Measurements from ENCODE around the gene IRS1. TPM values are rescaled to one million over a fixed set of nuclear protein-coding genes. Genes with fewer than 3 reads are reported as not detected.

The IRS1 gene
- total RNA-seq, 2 experiments from 2014 or later, result 2.6 to 3.3 TPM

DNA sequence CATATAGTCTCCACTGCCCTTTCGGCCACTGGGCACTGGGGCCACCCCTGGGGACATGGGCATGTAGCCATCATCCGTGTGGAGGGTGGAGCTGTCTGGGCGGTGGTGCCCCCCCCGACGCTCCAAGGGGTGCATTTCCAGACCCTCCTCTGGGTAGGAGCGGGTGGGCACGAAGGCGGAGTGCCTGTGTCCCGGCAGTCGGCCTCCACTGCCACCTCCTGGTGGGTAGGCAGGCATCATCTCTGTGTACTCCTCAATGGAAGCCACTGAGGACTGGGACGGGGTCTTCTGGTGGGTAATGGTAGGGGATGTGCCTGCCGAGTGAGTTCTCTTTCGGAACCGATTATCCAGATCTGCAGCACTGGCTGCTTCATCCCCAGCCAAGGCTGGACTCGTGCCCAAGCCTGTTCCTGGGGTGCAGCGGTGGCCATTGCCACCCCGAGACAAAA, 2.8 kb downstream of the IRS1 start:
- ATAC-seq, result no peak
- intact Hi-C loops (cut with DNase I, micrococcal nuclease), result loop anchor here (10.0 kb wide), 3 partner anchors 372 to 1872 kb away; partner anchors contain the start of gene MFF (in 1 of the 2)
- H3K4me3 Mint-ChIP-seq, result no peak overlapping the region
- H3K27ac Mint-ChIP-seq, result no peak overlapping the region
- H3K27me3 Mint-ChIP-seq, result no peaks in the 10 kb centered on the region
- peaks cover 37% of the 10 kb centered on the region for H3K4me1 Mint-ChIP-seq
- POLR2A ChIA-PET, result no interaction called here
- H3K36me3 Mint-ChIP-seq (ENCODE audit: low read depth), result peaks cover 4% of the 10 kb centered on the region
- no peaks in the 10 kb centered on the region for H3K9me3 Mint-ChIP-seq (ENCODE audit: low read depth)
- peak; percentile 27 for DNase-seq
- CTCF ChIA-PET, result no interaction called here

DNA sequence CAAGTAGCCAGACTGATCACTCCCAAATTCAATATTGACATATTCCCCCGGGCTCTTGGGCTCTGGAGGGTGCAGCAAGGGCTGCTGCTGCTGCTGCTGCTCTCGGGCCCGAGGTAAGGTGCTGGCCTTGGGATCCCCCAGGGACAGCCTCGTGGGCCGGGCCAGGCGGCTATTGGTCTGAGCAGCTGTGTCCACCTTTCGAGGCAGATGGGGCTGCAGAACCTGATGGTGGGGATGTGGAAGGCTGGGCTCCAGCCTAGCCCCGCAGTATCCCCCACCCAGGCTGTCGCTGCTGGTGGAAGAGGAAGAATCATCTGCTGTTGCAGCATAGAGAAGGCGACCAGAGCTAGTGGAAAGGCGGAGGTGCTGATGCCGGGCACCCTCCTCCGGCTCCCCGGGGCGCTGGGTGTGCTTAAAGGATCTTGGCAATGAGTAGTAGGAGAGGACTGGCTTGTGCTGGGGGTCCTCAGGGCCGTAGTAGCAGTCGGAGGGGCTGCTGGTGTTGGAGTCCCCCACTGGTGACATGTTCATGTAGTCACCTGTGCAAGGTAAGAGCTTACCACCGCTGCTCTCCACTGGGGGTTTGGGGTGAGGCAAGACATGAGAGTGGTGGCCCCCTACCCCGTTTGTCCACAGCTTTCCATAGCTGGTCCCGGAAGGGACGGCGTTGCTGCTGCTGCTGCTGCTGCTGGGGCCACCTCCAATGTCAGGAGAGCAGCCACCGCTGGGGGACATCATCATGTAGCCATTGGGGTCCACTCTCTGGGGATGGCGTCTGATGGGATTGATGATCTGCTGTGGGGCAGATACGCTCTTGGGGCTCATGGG, 3.4 kb downstream of the IRS1 start:
- Mint-ChIP-seq H3K27ac (no peak overlapping the region), H3K9me3 (ENCODE audit: low read depth) (no peaks in the 10 kb centered on the region), H3K4me1 (peaks cover 32% of the 10 kb centered on the region), H3K27me3 (no peaks in the 10 kb centered on the region), H3K4me3 (no peak overlapping the region), H3K36me3 (ENCODE audit: low read depth) (peaks cover 4% of the 10 kb centered on the region)
- DNase-seq (no peak), ATAC-seq (no peak)
- ChIA-PET POLR2A (no interaction called here), CTCF (interaction anchor here (0.7 kb wide), 1 partner anchor 710 kb away, joined by 3 read pairs; no protein-coding TSS in a partner anchor)
- intact Hi-C loops (cut with DNase I, micrococcal nuclease), result loop anchor here (10.0 kb wide), 3 partner anchors 371 to 1871 kb away; partner anchors contain the start of gene MFF (in 1 of the 2)

DNA sequence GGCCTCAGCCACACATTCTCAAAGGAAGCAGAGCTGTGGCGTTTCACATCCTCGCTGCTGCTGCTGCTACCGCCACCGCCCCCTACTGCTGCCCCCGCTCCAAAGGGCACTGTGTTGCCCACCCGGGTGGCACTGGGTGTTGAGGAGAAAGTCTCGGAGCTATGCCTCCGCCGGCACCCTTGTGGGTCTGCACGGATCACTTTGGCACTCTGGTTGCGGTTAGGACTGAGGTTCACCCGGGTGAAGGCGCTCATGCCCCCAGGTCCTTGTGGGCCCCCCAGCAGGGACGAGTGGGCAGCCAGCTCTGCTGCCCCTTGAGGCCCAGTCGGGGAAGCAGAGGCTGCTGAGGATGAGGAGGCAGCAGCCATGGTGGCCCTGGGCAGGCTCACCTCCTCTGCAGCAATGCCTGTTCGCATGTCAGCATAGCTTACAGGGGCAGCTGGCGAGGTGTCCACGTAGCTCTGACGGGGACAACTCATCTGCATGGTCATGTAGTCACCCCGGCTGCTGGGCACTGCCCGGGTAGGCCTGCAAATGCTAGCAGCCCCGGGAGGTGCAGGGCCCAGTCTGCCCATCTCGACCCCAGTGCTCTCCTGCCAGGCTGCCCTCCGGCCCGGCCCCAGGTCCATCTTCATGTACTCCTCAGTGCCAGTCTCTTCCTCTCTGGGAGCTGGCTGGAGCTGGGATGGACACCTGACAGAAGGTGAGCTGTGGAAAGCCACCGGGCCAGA, 4.2 kb downstream of the IRS1 start:
- CTCF ChIA-PET, result interaction anchor here (0.7 to 1.3 kb wide), 3 partner anchors 8 to 906 kb away, joined by 3 read pairs; no protein-coding TSS in a partner anchor
- intact Hi-C loops (cut with DNase I, micrococcal nuclease), result loop anchor here (10.0 kb wide), 3 partner anchors 371 to 1871 kb away; partner anchors contain the start of gene MFF (in 1 of the 2)
- peaks cover 32% of the 10 kb centered on the region for H3K4me1 Mint-ChIP-seq
- ATAC-seq (no peak), DNase-seq (peak; percentile 9)
- no peak overlapping the region for H3K4me3 Mint-ChIP-seq
- no peak overlapping the region for H3K27ac Mint-ChIP-seq
- no peaks in the 10 kb centered on the region for H3K9me3 Mint-ChIP-seq (ENCODE audit: low read depth)
- no peaks in the 10 kb centered on the region for H3K27me3 Mint-ChIP-seq
- POLR2A ChIA-PET, result no interaction called here
- peaks cover 9% of the 10 kb centered on the region for H3K36me3 Mint-ChIP-seq (ENCODE audit: low read depth)

DNA sequence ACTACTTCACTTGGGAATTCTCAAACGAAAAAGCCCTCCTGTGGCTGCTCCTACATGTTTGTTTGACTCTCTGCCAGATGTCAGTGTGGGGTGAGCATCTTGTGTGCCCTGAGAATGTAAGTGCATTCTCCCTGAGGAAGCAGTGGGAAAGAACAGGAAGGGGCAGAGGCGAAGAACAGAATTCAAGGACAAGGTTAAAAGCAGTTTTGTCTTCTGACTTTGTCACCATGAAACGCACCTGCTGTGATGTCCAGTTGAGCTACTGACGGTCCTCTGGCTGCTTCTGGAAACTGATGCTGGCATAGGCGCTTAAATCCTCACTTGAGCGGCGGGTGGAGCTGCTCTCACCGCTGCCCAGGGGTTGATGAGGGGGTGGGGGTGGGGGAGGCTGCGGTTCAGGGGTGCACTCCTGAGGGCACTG, 4.9 kb downstream of the IRS1 start:
- H3K4me1 Mint-ChIP-seq, result peaks cover 33% of the 10 kb centered on the region
- H3K4me3 Mint-ChIP-seq, result no peak overlapping the region
- intact Hi-C loops (cut with DNase I, micrococcal nuclease), result loop anchor here (5.0 to 10.0 kb wide), 4 partner anchors 370 to 1870 kb away; partner anchors contain the start of gene MFF (in 1 of the 2)
- ATAC-seq (no peak), DNase-seq (no peak)
- ChIA-PET POLR2A (no interaction called here), CTCF (interaction anchor here (0.6 to 1.3 kb wide), 3 partner anchors 8 to 906 kb away, joined by 3 read pairs; no protein-coding TSS in a partner anchor)
- H3K36me3 Mint-ChIP-seq (ENCODE audit: low read depth), result peaks cover 9% of the 10 kb centered on the region
- H3K27ac Mint-ChIP-seq, result no peak overlapping the region
- H3K27me3 Mint-ChIP-seq, result no peaks in the 10 kb centered on the region
- H3K9me3 Mint-ChIP-seq (ENCODE audit: low read depth), result no peaks in the 10 kb centered on the region

DNA sequence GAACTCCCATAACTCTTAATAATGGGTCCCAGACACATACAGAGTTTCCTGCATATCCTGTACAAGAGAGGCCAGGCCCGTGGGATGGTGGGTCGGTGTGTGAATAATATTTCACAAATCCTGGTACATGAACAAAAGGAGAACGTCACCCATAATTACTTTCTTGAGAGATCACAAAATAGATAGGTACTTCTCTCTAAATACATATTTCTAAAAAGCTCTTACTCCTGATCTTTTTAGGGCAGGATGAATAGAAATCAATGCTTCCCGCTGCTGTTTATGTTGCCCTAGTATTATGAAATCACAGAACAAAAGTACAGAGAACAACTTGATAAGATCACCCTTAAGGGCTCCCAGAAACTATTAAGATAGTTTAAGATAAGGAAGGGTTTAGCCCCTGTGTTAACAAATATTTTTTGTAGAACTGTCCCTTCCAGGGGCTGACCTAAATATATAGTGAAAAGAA, 5.4 kb downstream of the IRS1 start:
- ATAC-seq (no peak), DNase-seq (no peak)
- Mint-ChIP-seq H3K4me1 (peaks cover 36% of the 10 kb centered on the region), H3K36me3 (ENCODE audit: low read depth) (peaks cover 9% of the 10 kb centered on the region), H3K4me3 (no peak overlapping the region), H3K9me3 (ENCODE audit: low read depth) (no peaks in the 10 kb centered on the region), H3K27me3 (no peaks in the 10 kb centered on the region), H3K27ac (no peak overlapping the region)
- CTCF ChIA-PET, result interaction anchor here (0.6 to 1.3 kb wide), 3 partner anchors 291 to 1512 kb away, joined by 3 read pairs; no protein-coding TSS in a partner anchor
- POLR2A ChIA-PET, result no interaction called here
- intact Hi-C loops (cut with DNase I, micrococcal nuclease), result loop anchor here (5.0 to 10.0 kb wide), 4 partner anchors 369 to 1869 kb away; partner anchors contain the start of gene MFF (in 1 of the 2)

DNA sequence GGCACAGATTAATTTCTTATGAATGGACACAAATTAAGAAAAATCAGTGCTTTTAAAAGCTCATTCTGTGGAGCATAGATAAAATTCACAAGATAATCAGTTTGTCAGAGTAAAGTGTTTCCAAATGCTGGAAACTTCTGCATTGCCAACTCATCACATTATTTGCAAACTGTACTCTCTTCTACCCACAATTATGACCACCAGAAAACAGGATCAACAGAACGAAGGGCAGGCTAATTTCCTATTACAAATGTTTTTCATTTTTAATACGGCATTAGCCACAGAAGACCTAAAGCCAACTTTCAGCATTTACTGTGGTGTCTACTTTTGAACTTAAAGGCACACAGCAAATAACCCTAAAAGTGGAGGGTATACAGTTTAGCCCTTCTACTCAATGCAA, 6.0 kb downstream of the IRS1 start:
- Mint-ChIP-seq H3K9me3 (ENCODE audit: low read depth) (no peaks in the 10 kb centered on the region), H3K36me3 (ENCODE audit: low read depth) (peaks cover 9% of the 10 kb centered on the region), H3K27me3 (no peaks in the 10 kb centered on the region), H3K4me1 (peaks cover 41% of the 10 kb centered on the region), H3K4me3 (no peak overlapping the region), H3K27ac (no peak overlapping the region)
- ATAC-seq, result no peak
- POLR2A ChIA-PET, result no interaction called here
- intact Hi-C loops (cut with DNase I, micrococcal nuclease), result loop anchor here (5.0 to 10.0 kb wide), 4 partner anchors 369 to 1869 kb away; partner anchors contain the start of gene MFF (in 1 of the 2)
- no peak for DNase-seq
- CTCF ChIA-PET, result interaction anchor here (1.0 kb wide), 1 partner anchor 1511 kb away, joined by 3 read pairs; no protein-coding TSS in a partner anchor

DNA sequence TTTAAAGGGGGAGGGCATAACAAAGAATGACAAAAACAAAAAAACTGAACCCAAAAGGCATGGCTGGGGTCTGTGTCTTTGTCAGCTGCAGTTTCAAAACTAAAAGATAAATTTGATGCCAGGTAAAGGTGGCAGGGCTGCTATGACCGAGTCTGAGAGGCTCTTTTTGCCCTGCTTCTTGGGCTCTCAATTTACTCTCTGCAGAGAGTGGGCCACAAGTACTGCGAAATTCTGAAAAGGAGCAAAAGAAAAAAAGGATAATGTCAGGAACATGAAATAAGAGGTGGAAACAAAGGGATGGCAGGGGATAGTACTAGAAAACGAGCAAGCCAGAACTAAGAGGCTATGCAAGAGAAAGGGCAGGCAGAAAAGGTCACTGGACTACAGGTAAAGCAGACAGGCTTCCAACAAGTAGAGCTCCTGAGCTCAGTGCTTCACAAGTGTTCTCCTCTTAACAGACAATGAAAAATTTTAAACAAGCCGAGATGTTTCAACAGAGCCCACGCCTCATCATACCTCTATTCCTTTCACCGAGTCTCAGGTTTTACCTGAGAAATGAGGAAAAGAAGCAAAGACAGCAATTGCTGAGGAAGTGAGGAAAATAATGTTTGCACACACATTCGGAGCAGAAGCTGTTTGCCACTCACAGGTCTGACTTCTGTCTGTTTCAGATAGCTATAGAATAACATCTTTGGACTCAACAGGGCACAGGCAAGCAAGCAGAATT, 7.3 kb downstream of the IRS1 start:
- peaks cover 9% of the 10 kb centered on the region for H3K36me3 Mint-ChIP-seq (ENCODE audit: low read depth)
- no peaks in the 10 kb centered on the region for H3K9me3 Mint-ChIP-seq (ENCODE audit: low read depth)
- ChIA-PET CTCF (interaction anchor here (0.7 to 6.8 kb wide), 3 partner anchors 9 to 43 kb away, joined by 3 to 52 read pairs (median 5); partner anchors contain the start of gene IRS1), POLR2A (interaction anchor here (1.0 kb wide), 1 partner anchor 43 kb away, joined by 4 read pairs; no protein-coding TSS in a partner anchor)
- peak overlapping the region; percentile 92 for H3K27ac Mint-ChIP-seq
- peak overlapping the region; percentile 72 for H3K4me3 Mint-ChIP-seq
- H3K4me1 Mint-ChIP-seq, result peaks cover 41% of the 10 kb centered on the region
- ATAC-seq, result peak; percentile 3
- no peak for DNase-seq
- intact Hi-C loops (cut with DNase I, micrococcal nuclease), result loop anchor here (5.0 to 10.0 kb wide), 4 partner anchors 368 to 1868 kb away; partner anchors contain the start of gene MFF (in 1 of the 2)
- no peaks in the 10 kb centered on the region for H3K27me3 Mint-ChIP-seq

DNA sequence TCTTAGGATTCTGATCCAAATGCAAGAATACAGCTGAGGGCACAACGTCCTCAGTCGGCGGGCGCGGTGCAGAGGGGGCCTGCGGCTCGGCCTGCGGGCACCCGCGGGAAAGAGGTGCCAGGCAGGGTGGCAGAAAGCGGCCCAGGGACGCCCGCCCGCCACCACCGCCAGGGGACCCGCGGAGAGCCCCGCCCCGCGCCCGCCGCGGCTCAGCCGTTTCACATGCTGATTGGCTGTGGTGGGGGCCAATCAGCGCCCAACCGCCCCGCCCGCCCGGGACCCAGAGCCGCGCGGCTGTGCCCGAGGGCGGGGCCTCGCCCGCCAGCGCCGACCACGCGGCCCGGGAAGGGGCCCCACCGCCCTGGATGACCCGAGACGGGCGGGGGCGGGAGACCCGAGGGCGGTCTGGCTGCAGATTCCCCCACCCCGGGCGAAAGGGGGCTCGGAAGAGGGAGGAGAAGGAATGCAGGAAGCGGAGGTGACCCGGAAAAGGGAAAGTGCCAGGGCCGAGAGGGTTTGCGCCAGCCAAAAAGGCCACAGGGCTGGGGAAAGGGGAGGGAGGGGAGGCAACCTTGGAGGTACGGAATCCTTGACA, 8.0 kb downstream of the IRS1 start:
- ChIA-PET POLR2A (no interaction called here), CTCF (interaction anchor here (1.2 to 6.8 kb wide), 2 partner anchors 9 to 44 kb away, joined by 5 to 52 read pairs; partner anchors contain the start of gene IRS1)
- ATAC-seq, result peak; percentile 98
- H3K36me3 Mint-ChIP-seq (ENCODE audit: low read depth), result peaks cover 5% of the 10 kb centered on the region
- DNase-seq, result peak; percentile 96
- no peaks in the 10 kb centered on the region for H3K9me3 Mint-ChIP-seq (ENCODE audit: low read depth)
- H3K4me3 Mint-ChIP-seq, result peak overlapping the region; percentile 79
- no peaks in the 10 kb centered on the region for H3K27me3 Mint-ChIP-seq
- H3K27ac Mint-ChIP-seq, result peak overlapping the region; percentile 96
- intact Hi-C loops (cut with DNase I, micrococcal nuclease), result loop anchor here (1.0 to 10.0 kb wide), 9 partner anchors 8 to 1867 kb away; partner anchors contain the start of genes IRS1 (in 2 of the 2), MFF (in 2 of the 2) and RHBDD1 (in 2 of the 2)
- peaks cover 41% of the 10 kb centered on the region for H3K4me1 Mint-ChIP-seq

DNA sequence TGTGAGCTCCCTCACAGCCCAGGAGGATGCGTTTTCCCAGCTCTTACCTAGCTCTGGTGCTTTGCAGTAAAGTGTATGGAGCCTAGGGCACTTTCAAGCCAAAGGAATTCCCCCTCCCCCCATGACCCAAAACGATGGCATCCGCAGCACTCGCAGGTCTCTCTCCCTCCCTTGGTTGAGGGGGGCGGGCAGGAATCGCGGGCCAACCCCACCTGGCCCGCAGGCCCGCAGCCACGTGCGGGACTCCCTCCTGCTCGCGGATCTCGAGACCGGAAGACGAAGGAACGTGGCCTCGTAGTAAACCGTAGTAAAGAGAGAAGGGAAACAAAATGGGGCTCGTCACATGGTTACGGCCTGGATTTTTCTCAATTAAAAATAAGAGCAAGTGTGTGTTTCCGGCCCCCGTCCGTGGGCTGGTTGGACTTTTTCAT, 8.5 kb downstream of the IRS1 start:
- CTCF ChIA-PET, result interaction anchor here (6.8 kb wide), 1 partner anchor 10 kb away, joined by 52 read pairs; the partner anchor contains the start of gene IRS1
- H3K9me3 Mint-ChIP-seq (ENCODE audit: low read depth), result no peaks in the 10 kb centered on the region
- peaks cover 41% of the 10 kb centered on the region for H3K4me1 Mint-ChIP-seq
- peaks cover 5% of the 10 kb centered on the region for H3K36me3 Mint-ChIP-seq (ENCODE audit: low read depth)
- POLR2A ChIA-PET, result no interaction called here
- intact Hi-C loops (cut with DNase I, micrococcal nuclease), result loop anchor here (1.0 to 10.0 kb wide), 9 partner anchors 8 to 1866 kb away; partner anchors contain the start of genes IRS1 (in 2 of the 2), MFF (in 2 of the 2) and RHBDD1 (in 2 of the 2)
- H3K27ac Mint-ChIP-seq, result peak overlapping the region; percentile 96
- peak; percentile 76 for DNase-seq
- no peaks in the 10 kb centered on the region for H3K27me3 Mint-ChIP-seq
- peak overlapping the region; percentile 79 for H3K4me3 Mint-ChIP-seq
- ATAC-seq, result peak; percentile 60

DNA sequence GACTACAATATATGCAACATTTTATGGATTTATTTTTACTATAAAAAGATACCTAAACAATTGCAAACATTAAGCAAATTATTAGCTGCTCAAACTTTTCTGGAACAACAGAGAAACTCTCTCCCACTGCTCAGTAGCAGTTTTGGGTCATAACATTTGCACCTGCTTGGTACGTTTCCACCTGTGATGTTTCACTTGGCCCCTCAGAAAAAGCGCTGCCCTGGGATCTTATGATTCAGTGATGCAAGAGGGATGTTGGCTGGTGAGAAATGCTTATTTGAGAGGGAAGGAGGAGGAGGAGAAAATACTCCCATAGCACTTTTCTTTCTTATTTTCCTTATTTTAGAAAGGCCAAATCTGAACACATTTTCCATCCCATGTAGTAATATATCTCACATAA, 9.2 kb downstream of the IRS1 start:
- peak overlapping the region; percentile 79 for H3K4me3 Mint-ChIP-seq
- peak overlapping the region; percentile 96 for H3K27ac Mint-ChIP-seq
- peaks cover 41% of the 10 kb centered on the region for H3K4me1 Mint-ChIP-seq
- ChIA-PET POLR2A (interaction anchor here (0.9 kb wide), 1 partner anchor 114 kb away, joined by 3 read pairs; no protein-coding TSS in a partner anchor), CTCF (interaction anchor here (0.7 to 6.8 kb wide), 4 partner anchors 10 to 608 kb away, joined by 3 to 52 read pairs (median 4); partner anchors contain the start of gene IRS1)
- intact Hi-C loops (cut with DNase I, micrococcal nuclease), result loop anchor here (2.0 to 10.0 kb wide), 7 partner anchors 18 to 1866 kb away; partner anchors contain the start of genes MFF (in 2 of the 2) and RHBDD1 (in 1 of the 2)
- no peak for ATAC-seq
- peaks cover 5% of the 10 kb centered on the region for H3K36me3 Mint-ChIP-seq (ENCODE audit: low read depth)
- DNase-seq, result no peak
- H3K27me3 Mint-ChIP-seq, result no peaks in the 10 kb centered on the region
- no peaks in the 10 kb centered on the region for H3K9me3 Mint-ChIP-seq (ENCODE audit: low read depth)
